GM12878 (cell line): ENCODE data around the gene ELAVL2. TPM values are rescaled to one million over a fixed set of nuclear protein-coding genes. Genes with fewer than 3 reads are reported as not detected.

Experiments
- ATAC-seq: fragments of 200-7000 bp; cut with Tn5 transposase; 3 replicates; pipeline ENCODE4 v1.9.1; 2020; ENCODE audit warnings: mild to moderate bottlenecking, moderate library complexity
- BruUV-seq: library from RNA; stranded (reverse); fragments of 400-500 nt; replicated peaks from 2 replicates; lab custom pipeline; 2021; lab: Mats Ljungman, UMichigan
- CTCF ChIA-PET: fragments of 300-600 bp; sonication (Branson Sonifier 250); formaldehyde crosslinking; extraction: SDS; loops from one replicate; lab custom pipeline; 2021; ENCODE audit warnings: inconsistent platforms; lab: Yijun Ruan, JAX
- POLR2A ChIA-PET: fragments of 350-600 bp; formaldehyde crosslinking; extraction: SDS; loops from one replicate; lab custom pipeline; 2021; ENCODE audit warnings: inconsistent platforms; lab: Charles Lee
- RAD21 ChIA-PET: fragments of 300-600 bp; sonication (Branson Sonifier 250); formaldehyde crosslinking; loops from one replicate; lab custom pipeline; 2023; ENCODE audit warnings: antibody characterized with exemption; ENCODE audit not compliant: unreplicated experiment; lab: Charles Lee
- SMC1A ChIA-PET: fragments of 300-600 bp; sonication (Branson Sonifier 250); formaldehyde crosslinking; loops from one replicate; lab custom pipeline; 2023; ENCODE audit not compliant: unreplicated experiment, uncharacterized antibody; lab: Charles Lee
- DNase-seq: peaks from one replicate; pipeline ENCODE4 v3.0.0-alpha.2; 2011; ENCODE audit warnings: low read depth, low spot score
- FAIRE-seq: peaks from 3 replicates; lab custom pipeline; 2011; peaks lifted over from hg19 to GRCh38; lab: Jason Lieb, UNC
- H2AFZ ChIP-seq: 2 replicates; pipeline ENCODE4 v1.6.0; 2011; ENCODE audit warnings: low read depth, low read length, control low read depth; ENCODE audit not compliant: control insufficient read depth
- H3K27ac ChIP-seq: 2 replicates; pipeline ENCODE4 v1.5.1; 2011; ENCODE audit warnings: control low read depth; ENCODE audit not compliant: control insufficient read depth, insufficient read depth
- H3K27me3 ChIP-seq, 2 experiments: replicated peaks in 1 of 2; 2 replicates each; pipeline versions ENCODE4 v1.6.0 to v1.6.1; 2011; ENCODE audit warnings: low read length in 1 of 2; ENCODE audit not compliant: control insufficient read depth in 2 of 2, insufficient read depth in 2 of 2
- H3K36me3 ChIP-seq, 2 experiments: 2 replicates each; pipeline ENCODE4 v1.5.1; 2011; ENCODE audit warnings: low read length in 1 of 2; ENCODE audit not compliant: control insufficient read depth in 2 of 2, insufficient read depth in 2 of 2
- H3K4me1 ChIP-seq: 2 replicates; pipeline ENCODE4 v1.6.1; 2011; ENCODE audit warnings: mild to moderate bottlenecking, low read length, moderate library complexity, mixed read lengths; ENCODE audit not compliant: control insufficient read depth, insufficient read depth
- H3K4me2 ChIP-seq: 2 replicates; pipeline ENCODE4 v1.6.0; 2011; ENCODE audit warnings: control low read depth; ENCODE audit not compliant: control insufficient read depth, insufficient read depth
- H3K4me3 ChIP-seq: fragments of 200-600 bp; sonication (generic); 2 replicates; pipeline ENCODE4 v1.5.1; 2016
- H3K79me2 ChIP-seq: 2 replicates; pipeline ENCODE4 v1.6.0; 2011; ENCODE audit warnings: low read length; ENCODE audit not compliant: control insufficient read depth, insufficient read depth
- H3K9ac ChIP-seq: 2 replicates; pipeline ENCODE4 v1.8.0; 2011; ENCODE audit warnings: low read length, control low read depth, mixed read lengths; ENCODE audit not compliant: control insufficient read depth, insufficient read depth
- H3K9me3 ChIP-seq: replicated peaks from 3 replicates; pipeline ENCODE4 v1.5.1; 2011; ENCODE audit warnings: mild to moderate bottlenecking, low read length; ENCODE audit not compliant: control insufficient read depth, insufficient read depth
- H4K20me1 ChIP-seq: 2 replicates; pipeline ENCODE4 v1.6.0; 2011; ENCODE audit not compliant: control insufficient read depth, insufficient read depth
- ATF7 ChIP-seq: fragments of 450-650 bp; IDR thresholded peaks from 2 replicates; pipeline ENCODE4 v1.6.1; 2016; ENCODE audit warnings: low read depth, mild to moderate bottlenecking
- FOXM1 ChIP-seq: IDR thresholded peaks from 2 replicates; pipeline ENCODE4 v1.6.1; 2012; ENCODE audit warnings: low read depth, mild to moderate bottlenecking, inconsistent platforms, low read length, moderate library complexity
- JUND ChIP-seq: IDR thresholded peaks from 2 replicates; pipeline ENCODE4 v1.6.1; 2012; ENCODE audit warnings: low read depth, mild to moderate bottlenecking, low read length, improper control_type of control experiment, moderate library complexity
- MEF2A ChIP-seq: IDR thresholded peaks from 2 replicates; pipeline ENCODE4 v1.6.1; 2011; ENCODE audit warnings: low read depth, mild to moderate bottlenecking, low read length, moderate library complexity; ENCODE audit not compliant: insufficient read depth
- SIN3A ChIP-seq: IDR thresholded peaks from 2 replicates; pipeline ENCODE4 v1.6.1; 2012; ENCODE audit warnings: low read depth, low read length, improper control_type of control experiment
- SPI1 ChIP-seq: IDR thresholded peaks from 2 replicates; pipeline ENCODE4 v1.6.1; 2011; ENCODE audit warnings: low read depth, mild to moderate bottlenecking, low read length, moderate library complexity, borderline replicate concordance; ENCODE audit not compliant: insufficient read depth
- WGBS: methylation state at CpG from one replicate; pipeline ENCODE4 v1.1.6; 2016; ENCODE audit warnings: low lambda C conversion rate; ENCODE audit not compliant: insufficient replicate concordance, insufficient coverage; ENCODE audit errors: missing lambda C conversion rate; 5-methylcytosine and 5-hydroxymethylcytosine counted together
- in situ Hi-C: fragments of 300-500 bp; cut with MboI; formaldehyde crosslinking; loops from 9 replicates; pipeline ENCODE4 v1.14.3; 2018; ENCODE audit warnings: mixed read lengths
- intact Hi-C: fragments of 100-400 bp; cut with micrococcal nuclease; formaldehyde crosslinking; loops from one replicate; pipeline ENCODE4 v1.14.2; 2022; ENCODE audit not compliant: unreplicated experiment
- polyA plus RNA-seq, 11 experiments: library from polyadenylated mRNA; depleted of rRNA in 4 of 11; unstranded in 6 of 11; stranded (reverse) in 5 of 11; fragments of >200 nt; fragmentation: Nextera tagmentation in 4 of 11; fragmentation: Illumina TruSeq in 1 of 11; extraction: Ambion mirVana in 4 of 11; extraction: Trizol in 1 of 11; gene quantifications; 1 replicate in 1 of 11; 2 replicates in 10 of 11; pipeline versions ENCODE4 v1.2.1 to v1.2.3, GENCODE V29; 2011 to 2016; ENCODE audit warnings: inconsistent platforms in 2 of 11, missing spikeins in 2 of 11, low read depth in 1 of 11
- total RNA-seq, 4 experiments: library from RNA; depleted of rRNA in 3 of 4; stranded (reverse); fragments of >200 nt in 3 of 4; fragmentation: Illumina TruSeq in 1 of 4; extraction: Trizol in 1 of 4; gene quantifications; 2 replicates each; pipeline versions ENCODE4 v1.2.1 to v1.2.3, GENCODE V29; 2013 to 2021
- TF ChIP-seq, protein P1 (sequence below): fragments of 450-650 bp; IDR thresholded peaks from 2 replicates; pipeline ENCODE4 v1.6.1; 2016; ENCODE audit warnings: mild to moderate bottlenecking
- TF ChIP-seq, protein P2 (sequence below): fragments of 450-650 bp; IDR thresholded peaks from 2 replicates; pipeline ENCODE4 v1.6.1; 2014; ENCODE audit warnings: mild to moderate bottlenecking

The ELAVL2 gene
- total and polyA plus RNA-seq, 10 of the 15 experiments (the other 5 are each of a cell fraction or from before 2014, with no cell fraction given), result 0.24 to 2.6 (median 0.76) TPM

DNA sequence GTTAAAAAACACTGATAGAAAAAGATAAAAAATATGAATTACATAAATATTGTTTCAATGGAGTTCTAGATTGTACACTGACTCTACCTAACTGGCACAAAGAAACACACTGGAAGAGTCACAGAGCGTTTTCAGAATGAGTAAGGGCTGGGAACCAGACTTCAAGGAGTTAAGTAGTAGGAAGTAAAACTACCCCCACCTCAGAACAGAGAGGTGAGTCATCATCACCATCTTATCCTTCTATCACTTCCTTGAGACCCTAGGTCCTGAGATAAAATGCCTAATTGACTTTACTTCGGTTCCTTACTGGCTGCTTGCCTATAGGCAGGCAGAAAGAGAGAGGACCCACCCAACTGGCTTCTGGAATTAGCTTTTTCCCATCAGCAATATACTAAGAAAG is 79.7 kb downstream of the ELAVL2 start (continued):
- TF ChIP-seq, protein P1, sequence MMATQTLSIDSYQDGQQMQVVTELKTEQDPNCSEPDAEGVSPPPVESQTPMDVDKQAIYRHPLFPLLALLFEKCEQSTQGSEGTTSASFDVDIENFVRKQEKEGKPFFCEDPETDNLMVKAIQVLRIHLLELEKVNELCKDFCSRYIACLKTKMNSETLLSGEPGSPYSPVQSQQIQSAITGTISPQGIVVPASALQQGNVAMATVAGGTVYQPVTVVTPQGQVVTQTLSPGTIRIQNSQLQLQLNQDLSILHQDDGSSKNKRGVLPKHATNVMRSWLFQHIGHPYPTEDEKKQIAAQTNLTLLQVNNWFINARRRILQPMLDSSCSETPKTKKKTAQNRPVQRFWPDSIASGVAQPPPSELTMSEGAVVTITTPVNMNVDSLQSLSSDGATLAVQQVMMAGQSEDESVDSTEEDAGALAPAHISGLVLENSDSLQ, result no peak
- TF ChIP-seq MEF2A (no peak), ATF7 (no peak), FOXM1 (no peak)
- TF ChIP-seq, protein P2, sequence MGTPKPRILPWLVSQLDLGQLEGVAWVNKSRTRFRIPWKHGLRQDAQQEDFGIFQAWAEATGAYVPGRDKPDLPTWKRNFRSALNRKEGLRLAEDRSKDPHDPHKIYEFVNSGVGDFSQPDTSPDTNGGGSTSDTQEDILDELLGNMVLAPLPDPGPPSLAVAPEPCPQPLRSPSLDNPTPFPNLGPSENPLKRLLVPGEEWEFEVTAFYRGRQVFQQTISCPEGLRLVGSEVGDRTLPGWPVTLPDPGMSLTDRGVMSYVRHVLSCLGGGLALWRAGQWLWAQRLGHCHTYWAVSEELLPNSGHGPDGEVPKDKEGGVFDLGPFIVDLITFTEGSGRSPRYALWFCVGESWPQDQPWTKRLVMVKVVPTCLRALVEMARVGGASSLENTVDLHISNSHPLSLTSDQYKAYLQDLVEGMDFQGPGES, result no peak

DNA sequence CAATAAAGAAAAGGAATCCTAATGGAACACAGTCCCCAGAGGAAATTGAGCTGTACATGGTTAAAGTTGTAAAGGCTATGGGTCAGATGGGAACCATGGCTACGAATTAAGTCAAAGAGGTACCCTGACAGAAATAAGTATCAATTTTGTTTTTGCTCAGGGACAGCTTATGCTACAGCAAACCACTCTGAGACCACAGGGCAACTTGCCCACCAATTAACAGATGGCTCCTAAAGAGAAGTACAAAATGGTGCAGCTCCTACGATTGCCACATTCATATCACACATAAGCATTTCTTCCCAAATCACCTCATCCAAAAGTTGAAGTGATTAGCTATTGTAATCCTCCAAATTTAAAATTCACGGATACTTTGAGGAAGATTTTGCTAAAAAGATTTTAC is 83.0 kb downstream of the ELAVL2 start:
- no peak for FAIRE-seq
- Histone ChIP-seq H3K4me3 (no peak overlapping the region), H3K27ac (no peak overlapping the region), H4K20me1 (no peaks in the 10 kb centered on the region), H2AFZ (no peak overlapping the region), H3K4me1 (no peaks in the 10 kb centered on the region), H3K27me3 (no peaks in the 10 kb centered on the region), H3K9ac (no peak overlapping the region), H3K9me3 (no peaks in the 10 kb centered on the region), H3K36me3 (no peaks in the 10 kb centered on the region), H3K79me2 (no peaks in the 10 kb centered on the region), H3K4me2 (no peak overlapping the region)
- no peak for ATAC-seq
- SMC1A ChIA-PET, result interaction anchor here (0.5 to 1.3 kb wide), 5 partner anchors 9 to 63 kb away, joined by 3 to 4 read pairs (median 3); no protein-coding TSS in a partner anchor
- DNase-seq, result no peak
- RAD21 ChIA-PET, result no interaction called here
- WGBS, result 7% methylated on average over 3 of the region's 3 CpGs
- in situ Hi-C loops (no loop called here), intact Hi-C loops (no loop called here)
- no TSS peak for BruUV-seq
- CTCF ChIA-PET, result interaction anchor here (1.1 kb wide), 1 partner anchor 43 kb away, joined by 5 read pairs; no protein-coding TSS in a partner anchor
- POLR2A ChIA-PET, result no interaction called here
- TF ChIP-seq SIN3A (no peak), JUND (no peak), SPI1 (no peak)
